ENCODE data around the gene LEMD2.

LEMD2 gene

DNA sequence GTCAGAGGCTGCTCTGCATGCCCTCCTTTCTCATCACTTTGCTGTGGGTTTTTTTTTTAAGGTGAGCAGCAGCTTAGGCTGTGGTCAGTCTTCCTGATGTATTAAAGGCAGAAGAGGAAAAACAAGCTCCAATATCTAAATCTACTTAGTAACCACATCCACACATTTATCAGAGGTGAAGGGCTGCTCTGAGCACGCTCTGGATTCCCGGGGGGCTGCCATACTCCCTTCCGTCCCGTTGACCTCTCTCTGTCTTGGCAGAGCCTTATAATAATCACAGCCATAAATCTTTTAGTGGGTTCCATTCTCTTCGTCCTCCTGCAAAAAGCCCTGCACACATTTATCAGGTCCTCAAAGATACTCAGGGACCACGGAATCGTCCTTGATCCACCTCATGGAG is 2.7 kb upstream of the LEMD2 start:
- no peak for DNase-seq

DNA sequence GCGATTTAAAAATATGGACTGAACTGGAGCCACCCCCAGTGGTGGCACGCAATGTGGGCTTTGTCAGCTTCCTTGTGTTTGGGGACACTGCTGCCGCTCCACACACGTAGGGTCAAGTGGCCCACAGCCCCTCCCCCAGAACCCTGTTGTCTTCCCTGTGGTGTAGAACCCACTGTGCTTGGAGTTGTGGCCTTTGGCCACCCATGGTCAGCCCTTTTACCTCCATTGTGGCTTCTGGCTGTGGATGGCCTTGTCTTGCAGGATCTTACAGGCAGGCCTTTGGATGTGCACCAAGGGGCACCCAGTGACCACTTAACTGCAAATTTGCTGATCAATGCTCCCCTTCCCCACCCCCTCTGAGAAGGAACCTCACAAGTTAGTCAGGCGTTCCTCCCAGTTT is 2.0 kb upstream of the LEMD2 start:
- DNase-seq: no peak

DNA sequence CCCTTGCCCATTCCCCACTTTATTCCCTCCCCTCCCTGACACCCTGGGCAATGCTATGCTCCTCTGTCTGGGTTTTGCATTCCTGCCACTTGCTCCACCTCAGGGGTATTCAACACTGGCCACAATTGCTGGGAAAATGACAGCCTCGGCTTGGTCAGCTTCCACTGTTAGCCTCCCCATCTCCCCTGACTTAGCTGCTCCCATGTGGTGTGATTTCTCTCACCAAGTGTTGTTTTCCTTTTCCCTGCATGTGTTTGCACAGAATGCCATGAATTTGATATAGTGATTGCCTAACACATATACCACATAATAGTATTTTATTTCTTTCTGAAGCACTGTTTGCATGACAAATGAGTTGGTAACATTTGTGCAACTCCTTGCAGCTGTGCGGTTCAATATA is 1.4 kb upstream of the LEMD2 start:
- DNase-seq: no peak

DNA sequence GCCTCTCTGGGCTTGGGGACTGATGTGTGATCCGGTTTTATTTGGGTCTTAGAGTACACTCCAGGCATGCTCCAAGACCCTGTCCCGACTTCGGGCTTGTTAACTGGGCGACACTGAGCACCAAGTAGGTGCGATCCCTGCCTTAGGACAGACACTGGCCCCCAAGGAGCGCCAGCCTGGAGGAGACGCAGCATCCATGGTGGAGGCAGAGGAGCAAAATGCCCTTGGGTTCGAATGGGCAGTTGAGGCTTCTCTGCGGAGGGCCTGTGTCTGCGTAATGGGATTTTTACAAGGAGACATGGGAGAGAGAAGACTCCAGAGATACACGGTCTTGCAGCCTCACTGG is 593 bp upstream of the LEMD2 start:
- DNase-seq: no peak

DNA sequence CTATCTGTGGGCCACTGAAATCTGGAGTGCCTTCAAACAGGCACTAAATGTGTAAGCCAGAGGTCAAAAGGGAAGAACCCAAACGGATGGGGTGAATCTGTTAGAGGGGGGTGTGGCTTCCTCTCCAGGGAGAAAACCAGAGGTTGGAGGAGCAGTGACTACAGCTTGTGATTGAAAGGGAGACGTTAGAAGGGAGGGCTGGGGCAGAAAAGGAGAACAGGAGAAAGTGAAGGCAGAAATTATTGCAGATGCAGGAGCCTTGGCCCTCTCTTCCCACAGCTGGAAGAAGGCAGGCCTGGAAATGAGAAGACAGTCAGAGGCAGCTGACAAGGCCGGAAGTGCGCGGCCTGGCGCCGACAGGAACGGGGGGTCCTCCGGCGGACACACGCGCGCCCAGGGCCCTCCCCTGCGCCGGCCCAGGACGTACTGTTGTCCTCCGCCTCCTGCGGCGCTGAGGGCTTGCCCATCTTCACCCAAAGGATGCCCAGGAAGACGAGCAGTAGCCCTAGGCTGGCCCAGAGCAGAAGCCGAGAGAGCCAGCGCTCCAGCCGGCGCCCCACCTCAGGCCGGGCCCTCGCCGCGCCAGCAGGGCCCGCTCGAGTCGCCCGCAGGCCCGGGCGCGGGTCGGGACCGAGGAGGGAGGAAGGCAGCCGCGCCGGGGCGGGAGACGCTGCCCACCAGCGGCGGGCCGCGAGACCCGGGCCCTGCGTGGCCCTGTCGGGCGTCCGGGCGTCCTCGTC is 806 bp downstream of the LEMD2 start:
- DNase-seq: no peak

DNA sequence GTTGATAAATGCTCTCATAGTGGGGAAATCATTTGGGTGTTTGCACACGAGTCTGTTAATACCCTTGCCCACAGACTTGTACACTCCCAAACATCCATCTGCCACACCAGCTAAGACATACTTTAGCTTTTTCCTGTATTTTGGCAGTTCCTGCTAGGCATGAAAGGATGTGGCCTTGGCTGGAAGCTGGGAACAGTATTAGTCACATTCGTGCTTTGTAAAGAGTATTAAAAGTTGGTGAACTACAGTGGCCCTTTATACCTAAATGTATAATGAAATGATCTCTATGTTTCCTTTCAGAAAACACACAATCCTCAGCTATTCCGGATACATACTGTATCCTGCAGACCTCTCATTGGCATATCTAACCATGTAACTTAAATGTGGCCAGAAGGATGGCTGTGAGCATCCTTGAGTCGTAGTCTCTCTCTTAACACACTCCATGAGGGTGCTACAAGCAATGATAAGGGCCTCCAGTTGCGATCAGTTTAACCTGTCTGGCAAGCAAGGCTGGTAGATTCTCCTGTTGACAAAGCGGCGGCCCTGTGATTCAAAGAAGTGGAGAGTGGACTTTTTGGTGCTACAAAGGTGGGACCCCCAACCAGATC is 1.5 kb downstream of the LEMD2 start:
- no peak for DNase-seq

DNA sequence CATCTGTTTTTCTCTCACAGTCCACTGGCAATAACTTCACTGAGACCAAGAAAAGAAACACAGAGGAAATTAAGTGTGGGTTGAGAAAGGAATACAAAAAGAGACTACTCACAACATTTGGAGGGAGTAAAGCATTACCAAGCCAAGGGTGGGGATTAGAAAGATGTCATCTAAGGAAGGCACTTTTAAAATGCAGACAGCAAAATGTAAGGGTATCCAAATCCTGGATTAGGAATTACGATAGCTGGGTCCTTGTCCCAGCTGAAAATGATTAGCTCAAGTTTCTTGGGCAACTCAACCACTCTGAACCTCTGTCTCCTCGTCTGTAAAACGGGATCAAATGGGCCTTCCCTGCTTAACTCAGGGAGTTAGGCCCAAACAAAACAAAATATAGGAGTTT is 2.2 kb downstream of the LEMD2 start:
- DNase-seq: no peak

DNA sequence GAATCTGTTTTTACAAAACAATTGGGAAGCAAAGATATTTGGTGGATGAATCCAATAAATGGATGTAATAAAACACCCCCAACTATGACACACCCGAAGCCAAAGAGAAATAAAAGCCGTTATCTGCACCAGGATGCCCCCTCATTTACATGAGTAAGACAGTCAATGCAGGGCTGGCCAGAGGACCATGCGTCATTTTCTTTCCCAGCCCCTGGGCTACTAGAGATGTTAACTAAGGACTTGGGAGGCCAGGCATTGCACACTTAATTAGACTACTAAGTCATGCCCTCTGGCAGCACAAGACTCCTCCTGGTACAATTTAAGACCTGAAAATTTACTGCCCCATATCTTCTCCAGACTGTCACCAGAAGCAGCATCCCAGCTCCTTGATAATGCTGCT is 3.2 kb downstream of the LEMD2 start:
- no peak for DNase-seq

DNA sequence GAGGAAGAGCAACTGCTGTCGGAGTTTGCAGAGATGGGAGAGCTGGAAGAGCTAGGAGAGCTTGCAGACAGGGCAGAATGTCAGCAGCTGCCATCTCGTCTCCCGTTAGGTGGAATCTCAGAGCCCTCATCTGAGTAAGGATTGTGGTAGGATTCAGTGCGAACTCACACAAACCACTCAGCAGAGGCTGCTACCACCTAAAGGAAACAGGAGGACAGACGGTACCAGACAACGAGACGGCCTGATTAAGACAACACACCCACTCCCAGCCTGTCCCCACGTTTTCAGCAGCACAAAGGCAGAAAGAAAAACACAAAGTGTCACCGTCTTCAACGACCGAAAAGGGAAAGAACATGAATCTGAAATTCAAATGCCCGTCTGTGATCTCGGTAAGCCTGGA is 4.1 kb downstream of the LEMD2 start:
- no peak for DNase-seq

DNA sequence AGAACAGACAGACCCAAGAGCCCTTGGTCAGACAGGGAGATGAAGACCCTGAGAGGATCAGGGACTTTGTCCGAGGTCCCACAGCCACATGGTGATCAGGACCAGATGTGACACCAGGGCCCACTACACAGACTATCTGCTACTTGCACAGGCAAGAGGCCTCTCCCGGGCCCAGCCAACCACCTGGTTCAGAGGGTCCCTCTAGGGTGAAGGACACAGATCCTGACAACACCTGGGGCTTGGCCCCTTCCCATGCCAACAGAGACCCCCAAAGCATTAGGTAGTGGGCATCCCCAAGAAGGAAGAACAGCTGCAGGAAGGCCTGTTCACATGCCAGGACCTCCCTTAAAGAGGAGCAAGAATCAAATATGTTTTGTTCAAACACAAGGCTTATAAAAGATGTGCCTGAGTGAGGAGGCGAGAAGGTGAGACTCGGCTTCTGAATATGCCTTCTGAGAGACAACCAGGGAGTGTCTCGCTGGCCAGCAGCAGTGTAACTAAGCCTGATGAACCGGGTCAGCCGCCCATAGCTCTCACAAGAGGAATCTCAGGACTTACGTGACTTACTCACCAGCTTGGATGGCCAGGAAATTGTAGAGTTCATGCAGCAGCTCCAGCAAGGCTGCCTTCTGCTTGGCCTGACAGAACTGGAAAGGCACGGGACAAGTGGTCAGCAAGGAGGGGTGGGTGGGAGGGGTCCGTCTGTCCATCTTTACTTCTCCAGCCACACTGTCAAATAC is 5.0 kb downstream of the LEMD2 start:
- no peak for DNase-seq

DNA sequence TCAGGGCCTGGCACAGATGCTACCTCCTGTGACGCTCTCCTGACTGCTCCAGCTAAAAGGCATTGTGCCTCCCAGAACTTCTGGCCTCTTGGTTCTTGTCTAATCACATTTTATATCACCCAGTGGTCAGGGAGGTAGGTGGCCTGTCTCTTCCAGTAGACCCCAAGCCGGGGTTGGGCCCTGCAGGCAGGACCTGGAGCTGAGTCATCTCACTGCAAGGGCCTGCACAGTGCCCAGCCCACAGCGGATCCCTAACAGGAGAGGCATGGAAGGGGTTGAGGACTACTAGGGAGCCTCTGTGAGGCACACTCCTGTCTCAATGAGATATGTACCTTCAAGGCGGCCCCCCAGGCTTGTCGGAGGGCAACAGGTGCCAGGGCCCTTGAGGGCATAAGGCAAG is 6.4 kb downstream of the LEMD2 start:
- no peak for DNase-seq

DNA sequence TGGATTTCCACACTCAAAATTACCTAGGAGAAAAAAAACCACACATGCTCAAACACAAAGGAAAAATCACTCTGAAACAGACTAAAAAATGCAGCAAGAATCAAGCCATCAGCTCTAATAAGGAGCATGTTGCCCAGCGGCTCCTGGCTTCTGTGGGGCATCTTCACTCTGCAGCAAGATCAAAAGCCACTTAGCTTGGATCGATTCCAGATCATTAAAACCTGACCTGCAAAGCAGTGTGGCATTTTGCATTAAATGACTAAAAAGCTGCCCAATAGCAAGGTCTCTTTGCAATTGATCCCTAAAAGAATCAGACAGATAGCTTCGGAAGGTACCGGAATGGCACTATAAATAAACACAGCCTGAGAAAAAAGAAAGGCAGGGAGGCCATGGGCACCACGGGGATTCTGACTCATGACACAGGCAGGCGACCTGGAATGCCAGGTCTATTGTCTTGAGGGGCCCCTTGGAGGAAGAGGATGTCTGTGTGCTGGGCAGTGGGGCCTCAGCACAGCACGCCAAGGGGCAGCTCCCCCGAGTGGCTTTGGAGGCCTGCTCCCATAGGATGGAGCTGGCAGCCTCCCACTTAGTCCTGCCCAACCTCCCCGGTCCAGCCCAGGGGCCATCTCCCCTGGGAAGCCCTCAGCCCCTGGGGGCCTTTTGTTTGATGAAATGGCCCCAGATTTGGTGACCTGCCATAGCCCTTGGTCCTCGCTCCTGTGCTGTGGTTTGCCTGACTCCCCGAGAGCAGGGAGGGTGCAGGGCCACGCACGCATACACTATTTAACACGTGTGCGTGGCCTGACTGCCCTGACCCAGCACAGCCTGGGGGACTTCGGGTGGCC is 7.6 kb downstream of the LEMD2 start:
- DNase-seq: no peak

DNA sequence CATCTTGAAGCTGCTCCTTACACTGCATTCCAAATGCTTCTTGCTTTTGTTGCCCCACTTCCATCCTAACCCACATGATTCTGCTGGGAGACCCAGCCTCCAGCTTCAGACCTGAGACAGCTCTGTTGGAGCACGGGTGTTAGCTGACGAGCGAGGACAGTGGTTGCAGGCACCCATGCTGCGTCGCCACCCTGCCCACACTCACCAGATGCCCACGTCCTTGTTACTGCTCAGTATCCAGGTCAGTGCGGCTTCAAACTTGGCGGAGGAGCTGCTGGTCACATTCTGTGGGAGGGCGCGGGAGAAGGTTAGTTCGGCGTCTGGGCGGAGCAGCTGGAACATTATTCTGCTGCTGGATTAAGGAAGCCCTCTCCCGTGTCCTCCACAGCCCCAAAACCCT is 9.0 kb downstream of the LEMD2 start:
- no peak for DNase-seq

DNA sequence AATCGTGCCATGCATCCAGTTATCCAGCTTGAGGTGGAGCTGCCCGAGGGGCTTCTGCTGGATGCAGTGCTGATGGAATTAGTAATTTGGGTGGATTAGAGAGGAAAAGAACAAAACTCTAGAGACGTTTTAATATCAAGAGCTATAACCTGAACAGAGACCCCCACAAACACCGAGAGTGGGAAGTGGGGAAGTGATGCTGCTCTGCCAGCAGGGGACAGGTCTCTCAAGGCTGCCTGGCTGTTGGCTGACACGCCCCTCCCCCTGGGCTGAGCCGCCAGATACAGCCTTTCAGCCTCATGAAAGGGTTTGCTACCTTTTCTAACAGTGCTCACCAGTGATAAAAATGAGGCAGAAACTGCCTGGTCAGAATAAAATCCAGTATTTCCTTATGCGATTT is 9.6 kb downstream of the LEMD2 start:
- no peak for DNase-seq

DNA sequence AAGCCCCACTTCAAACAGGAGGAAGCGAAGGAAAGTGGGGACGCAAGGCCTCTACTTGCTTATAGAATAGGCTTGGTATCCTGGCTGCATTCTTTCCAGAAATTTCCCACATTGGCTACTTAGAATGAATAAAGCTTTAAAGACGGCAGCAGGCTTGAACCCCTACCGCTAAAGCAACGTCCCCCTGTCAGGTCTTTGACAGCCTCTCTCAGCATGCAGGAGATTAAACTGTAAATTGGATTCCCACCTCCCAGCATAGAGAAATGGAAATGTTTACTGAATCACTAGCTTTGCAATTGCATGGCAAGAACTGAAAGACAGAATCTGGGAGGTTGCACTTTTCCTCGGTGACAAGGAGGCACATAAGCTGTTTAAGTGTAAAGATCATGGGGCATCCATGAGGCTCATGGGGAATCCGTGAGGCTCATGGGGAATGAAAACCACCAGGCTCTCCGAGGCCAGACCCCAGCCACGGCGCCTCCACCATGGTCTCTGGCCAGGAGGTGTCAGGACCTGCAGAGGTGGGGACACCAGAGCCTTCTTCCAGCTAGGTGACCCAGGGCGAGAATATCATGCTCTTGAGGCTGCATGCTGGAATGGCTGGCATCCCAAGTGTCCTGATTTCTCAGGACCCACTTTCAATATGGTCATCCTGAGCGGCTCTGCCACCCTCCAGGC is 10.3 kb downstream of the LEMD2 start:
- no peak for DNase-seq

DNA sequence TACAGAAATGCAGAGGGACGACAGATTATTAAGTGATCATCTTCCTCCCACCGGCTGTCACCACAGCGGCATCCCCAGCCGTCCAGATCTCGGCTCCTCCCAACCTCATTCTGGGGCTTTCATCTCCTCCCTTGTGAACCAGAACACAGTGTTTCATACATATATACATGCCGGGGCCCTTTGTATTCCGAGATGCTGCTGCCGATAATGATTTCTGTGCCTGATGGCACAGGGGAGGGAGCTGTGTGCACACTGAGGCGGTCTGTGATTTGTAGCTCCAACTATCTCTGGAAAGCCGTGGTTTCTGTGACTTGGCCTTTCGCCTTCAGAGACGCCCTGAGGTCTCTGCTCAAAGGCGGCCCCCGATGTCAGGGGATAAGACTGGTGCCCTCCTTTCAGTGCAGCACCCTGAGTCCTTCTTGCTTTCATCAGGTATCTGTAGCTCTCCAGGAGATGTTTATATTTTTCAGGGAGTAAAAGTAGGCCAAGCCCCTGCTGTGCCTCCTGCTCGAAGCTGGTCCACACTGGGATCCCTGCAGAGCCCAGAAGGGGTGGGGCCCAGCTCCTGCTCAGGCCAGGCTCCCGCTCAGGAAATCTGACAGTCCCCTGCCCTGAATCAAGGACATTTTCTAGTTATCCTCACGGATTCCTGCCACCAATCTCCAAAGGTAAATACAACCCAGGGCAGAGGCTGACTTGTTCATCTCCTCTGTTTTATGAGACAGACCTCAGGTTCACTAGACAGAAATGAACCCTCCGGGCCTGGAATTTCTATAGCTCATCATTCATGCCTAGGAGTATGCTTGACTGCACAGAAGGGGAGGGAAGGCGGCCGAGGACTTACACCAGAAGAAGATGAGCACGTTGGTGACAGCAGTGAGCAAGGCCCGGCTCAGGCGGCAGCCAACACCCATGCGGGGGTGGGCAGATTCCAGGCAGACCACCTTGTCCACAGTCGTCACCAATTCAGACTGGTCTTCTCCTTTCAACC is 11.2 kb downstream of the LEMD2 start:
- DNase-seq: no peak

DNA sequence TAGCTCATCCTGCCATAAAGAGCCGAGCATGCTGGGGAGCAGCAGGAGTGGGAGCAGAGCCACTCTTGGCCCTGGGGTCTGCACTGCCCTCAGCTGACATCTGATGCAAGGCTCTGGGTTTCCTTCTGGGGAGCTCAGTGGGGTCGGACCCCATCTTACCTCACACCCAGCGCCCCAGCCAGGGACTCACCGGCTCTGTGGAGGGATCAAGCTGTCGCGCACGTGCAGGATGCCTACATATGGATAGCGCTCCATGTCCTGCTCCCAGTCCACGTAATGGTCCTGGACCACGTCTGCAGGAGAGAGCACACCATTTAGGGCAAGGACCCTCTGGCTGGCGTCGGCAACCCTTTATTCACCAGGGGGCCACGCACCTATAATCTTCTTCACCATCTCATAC is 12.2 kb downstream of the LEMD2 start:
- DNase-seq: no peak

DNA sequence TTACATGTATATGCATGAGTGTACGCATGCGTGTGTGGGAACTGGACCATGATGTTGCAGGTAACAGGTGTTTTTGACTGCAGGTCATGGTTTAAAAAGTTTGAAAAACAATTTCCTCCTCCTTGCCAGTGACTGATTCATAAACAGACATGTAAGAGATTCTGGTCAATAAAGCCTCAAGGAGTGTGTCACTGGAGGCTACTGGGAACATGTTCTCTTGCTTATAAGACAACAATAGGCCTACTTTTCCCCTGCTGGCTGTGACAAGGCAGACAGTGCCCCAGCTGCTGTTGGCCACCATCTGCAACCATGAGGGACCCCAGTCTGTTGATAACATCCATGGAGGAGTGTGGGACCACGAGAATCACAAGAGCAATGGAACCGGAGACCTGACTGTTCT is 12.7 kb downstream of the LEMD2 start:
- no peak for DNase-seq

DNA sequence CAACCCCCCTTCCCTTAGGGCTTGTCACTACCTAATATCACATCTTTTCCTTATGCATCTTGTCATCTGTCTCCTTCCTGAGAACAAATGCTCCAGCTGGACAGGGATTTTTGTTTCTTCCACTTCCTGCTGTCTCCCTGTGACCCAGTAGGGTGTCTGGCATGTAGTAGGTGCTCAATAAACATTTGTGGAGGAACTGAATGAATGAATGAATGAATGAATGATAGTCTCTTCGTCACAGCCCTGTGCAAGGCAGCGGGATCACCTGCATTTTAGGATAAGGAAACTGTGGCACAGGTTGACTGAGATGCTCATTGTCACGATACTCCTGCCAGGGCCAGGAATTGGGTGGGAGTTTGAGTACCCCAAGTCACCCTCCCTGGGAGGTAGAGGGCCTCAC is 14.2 kb downstream of the LEMD2 start:
- DNase-seq: no peak

DNA sequence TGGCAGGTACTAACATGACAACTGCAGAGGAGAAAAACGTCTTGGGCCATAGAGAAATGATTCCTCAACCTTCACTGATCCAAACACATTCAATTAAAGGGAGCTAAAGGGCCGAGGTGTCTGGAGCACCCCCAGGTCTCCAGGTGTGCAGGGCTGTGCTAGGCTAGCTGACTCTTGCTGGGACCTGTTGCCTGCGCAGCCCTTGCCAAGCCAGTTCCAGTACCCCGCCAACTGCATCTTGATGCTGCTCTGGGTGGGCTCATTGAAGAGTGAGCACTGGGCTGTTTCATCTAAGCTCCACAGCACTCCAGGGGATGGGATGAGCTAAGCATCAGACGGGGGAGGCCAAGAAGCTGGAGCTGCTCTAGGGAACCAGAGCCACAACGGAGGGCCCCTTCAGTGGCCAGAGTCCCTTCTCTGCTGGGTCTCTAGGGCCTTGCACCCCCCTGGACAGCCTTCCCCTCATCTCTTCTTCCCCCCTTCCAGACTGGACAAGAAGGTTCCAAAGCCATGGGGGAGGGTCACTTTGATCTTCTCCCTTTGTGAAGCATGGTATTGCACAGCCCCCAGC is 15.9 kb downstream of the LEMD2 start:
- DNase-seq: no peak

DNA sequence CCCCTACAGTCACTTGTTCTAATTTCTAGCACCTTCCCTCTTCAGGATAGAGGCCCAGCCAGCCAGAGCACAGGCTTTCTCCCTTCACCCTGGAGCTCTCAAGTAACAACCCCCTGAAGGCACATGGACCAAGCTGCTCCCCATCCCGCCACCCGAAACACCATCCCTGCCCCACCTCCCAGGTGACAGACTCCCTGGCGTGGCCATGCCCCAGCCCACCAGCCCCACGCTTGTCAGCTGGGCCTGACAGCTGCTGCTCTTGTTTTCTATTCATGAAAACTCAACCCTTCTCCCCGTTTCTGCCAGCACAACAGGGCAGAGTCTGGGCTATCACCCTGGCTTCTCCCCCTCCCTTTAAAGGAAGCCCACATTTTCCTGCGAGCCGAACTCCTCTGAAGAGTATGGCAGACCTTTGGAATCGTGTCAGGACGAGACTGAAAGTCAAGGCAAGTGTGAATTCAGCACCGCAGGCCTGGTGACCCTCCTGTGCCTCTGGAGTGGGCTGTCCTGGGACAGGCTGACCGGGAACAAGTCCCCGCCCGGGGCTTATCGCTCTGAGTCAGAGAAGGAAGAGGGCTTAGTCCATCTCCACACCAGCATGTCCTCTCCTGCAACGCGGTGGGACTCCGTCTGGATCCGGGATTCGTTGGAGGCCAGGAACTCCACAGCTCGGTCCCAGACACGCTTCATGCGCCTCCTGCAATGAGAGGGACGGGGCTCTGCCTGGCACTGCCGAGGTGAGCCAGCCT is 16.7 kb downstream of the LEMD2 start:
- no peak for DNase-seq
